Panc1 (cell line): Measurements from ENCODE around the gene FAM107B.

Experiments
- CTCF ChIP-seq: fragments of 450-650 bp; IDR thresholded peaks from 2 replicates; pipeline ENCODE4 v1.5.1; 2017; ENCODE audit warnings: mild to moderate bottlenecking
- POLR2AphosphoS5 ChIP-seq: IDR thresholded peaks from 2 replicates; pipeline ENCODE4 v1.6.1; 2012; ENCODE audit warnings: mild to moderate bottlenecking, low read depth, low read length, moderate library complexity
- REST ChIP-seq, 2 experiments: IDR thresholded peaks; 2 replicates each; pipeline ENCODE4 v1.6.1; 2011 to 2012; ENCODE audit warnings: low read depth in 2 of 2, control low read depth in 1 of 2, low read length in 1 of 2, mild to moderate bottlenecking in 1 of 2, moderate library complexity in 1 of 2; ENCODE audit not compliant: insufficient read depth in 1 of 2
- TCF7L2 ChIP-seq: IDR thresholded peaks from 2 replicates; pipeline ENCODE4 v1.6.1; 2011; ENCODE audit warnings: mild to moderate bottlenecking, low read depth, low read length, inconsistent platforms

- no peak for TF ChIP-seq REST (IDR thresholded peaks at IDR 0.05; ENCODE audit: insufficient read depth in 1 of 2, low read depth in 2 of 2, low read length in 1 of 2)
- TF ChIP-seq CTCF: no peak
- no peak for TF ChIP-seq TCF7L2
- TF ChIP-seq POLR2AphosphoS5: no peak
These were observed 37.6 kb upstream of the FAM107B start for GRCh38 chr10:14812271-14812670.
